Dermis blood vessel endothelial cell (primary cell): ENCODE data around the gene SHKBP1. TPM values are rescaled to one million over a fixed set of nuclear protein-coding genes. Genes with fewer than 3 reads are reported as not detected.
"Not testable (repeated sequence)": the region's sequence is repeated elsewhere in the genome, so short reads cannot be mapped to it uniquely, and the experiment has no call there.

ENCODE experiments used
- DNase-seq: peaks from one replicate; pipeline ENCODE4 v3.0.0; 2010
- total RNA-seq: library from RNA; depleted of rRNA; stranded (reverse); fragments of >200 nt; gene quantifications from 2 replicates; pipeline ENCODE4 v1.2.3, GENCODE V29; 2014

The SHKBP1 gene
- total RNA-seq, 1 donor from 2014 or later = 27.7 TPM

GRCh38 chr19:40619333-40620160, 42.9 kb downstream of the SHKBP1 start:
- DNase-seq = no peak

DNA sequence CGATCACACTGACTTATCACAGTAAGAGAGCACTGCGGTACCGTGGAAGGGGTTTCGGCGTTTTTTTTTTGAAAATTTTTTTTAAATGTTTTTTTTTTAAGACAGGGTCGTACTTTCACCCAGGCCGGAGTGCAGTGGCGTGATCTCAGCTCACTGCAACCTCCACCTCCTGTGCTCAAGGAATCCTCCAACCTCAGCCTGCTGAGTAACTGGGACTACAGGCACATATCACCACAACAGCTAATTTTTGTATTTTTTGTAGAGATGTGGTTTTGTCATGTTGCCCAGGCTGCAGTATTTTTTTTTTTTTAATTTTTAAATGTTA, 43.5 kb downstream of the SHKBP1 start:
- no peak for DNase-seq

DNA sequence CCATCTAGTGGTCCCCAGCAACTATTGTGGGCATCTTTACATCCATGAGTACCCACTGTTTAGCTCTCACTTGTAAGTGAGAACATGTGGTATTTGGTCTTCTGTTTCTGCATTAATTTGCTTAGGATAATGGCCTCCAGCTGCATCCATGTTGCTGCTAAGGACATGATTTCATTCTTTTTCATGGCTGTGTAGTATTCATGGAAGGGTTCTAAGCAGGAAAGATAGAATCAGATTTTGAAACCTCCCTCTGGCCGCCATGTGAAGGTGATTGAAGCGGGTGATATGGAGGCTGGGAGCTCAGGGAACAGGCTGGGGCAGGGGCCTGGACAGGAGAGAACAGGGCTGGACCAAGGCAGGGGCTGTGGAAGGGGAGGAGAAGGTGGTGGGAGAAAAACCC, 44.6 kb downstream of the SHKBP1 start:
- DNase-seq = no peak

- no peak for DNase-seq
Observed at GRCh38 chr19:40621966-40622772, 45.5 kb downstream of the SHKBP1 start.

DNA sequence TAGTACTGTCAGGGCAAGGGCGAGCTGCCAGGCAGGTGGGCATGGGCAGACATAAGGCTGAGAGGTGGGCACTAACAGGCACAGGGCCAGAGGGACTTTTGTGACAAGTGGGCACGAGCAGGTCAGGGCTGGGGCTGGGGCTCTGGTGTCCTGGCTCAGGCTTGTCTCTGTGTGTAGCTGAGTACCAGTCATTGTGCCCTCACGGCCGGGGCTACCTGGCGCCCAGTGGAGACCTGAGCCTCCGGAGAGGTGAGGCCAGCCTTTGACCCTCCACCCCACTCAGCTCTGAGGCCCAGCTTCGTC, 46.1 kb downstream of the SHKBP1 start:
- no peak for DNase-seq

DNA sequence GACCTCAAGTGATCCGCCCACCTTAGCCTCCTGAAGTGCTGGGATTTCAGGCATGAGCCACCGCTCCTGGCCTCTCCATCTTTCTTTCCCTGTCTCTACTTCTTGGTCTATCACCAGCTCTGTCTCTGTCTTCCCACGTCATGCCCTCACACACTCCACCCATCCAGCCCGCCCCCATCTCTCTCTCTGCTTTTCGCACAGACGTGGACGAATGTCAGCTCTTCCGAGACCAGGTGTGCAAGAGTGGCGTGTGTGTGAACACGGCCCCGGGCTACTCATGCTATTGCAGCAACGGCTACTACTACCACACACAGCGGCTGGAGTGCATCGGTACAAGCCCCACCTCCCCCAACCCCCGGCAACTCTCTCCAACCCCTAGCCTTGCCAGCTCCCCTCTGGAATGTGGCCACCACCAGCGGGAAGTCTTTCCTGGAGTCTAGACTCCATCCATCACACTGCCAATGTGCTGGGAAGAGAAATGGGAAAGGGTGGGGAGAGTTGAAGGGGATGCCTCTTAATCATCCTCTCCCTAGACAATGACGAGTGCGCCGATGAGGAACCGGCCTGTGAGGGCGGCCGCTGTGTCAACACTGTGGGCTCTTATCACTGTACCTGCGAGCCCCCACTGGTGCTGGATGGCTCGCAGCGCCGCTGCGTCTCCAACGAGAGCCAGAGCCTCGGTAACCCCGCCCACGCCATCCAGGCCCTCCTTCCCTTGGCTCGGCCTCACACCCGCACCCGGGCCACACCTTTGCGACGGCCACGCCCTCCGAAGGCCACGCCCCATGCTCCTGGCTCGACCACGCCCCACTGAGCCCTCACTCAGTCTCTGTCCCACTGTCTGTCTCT, 47.0 kb downstream of the SHKBP1 start:
- DNase-seq = no peak

DNA sequence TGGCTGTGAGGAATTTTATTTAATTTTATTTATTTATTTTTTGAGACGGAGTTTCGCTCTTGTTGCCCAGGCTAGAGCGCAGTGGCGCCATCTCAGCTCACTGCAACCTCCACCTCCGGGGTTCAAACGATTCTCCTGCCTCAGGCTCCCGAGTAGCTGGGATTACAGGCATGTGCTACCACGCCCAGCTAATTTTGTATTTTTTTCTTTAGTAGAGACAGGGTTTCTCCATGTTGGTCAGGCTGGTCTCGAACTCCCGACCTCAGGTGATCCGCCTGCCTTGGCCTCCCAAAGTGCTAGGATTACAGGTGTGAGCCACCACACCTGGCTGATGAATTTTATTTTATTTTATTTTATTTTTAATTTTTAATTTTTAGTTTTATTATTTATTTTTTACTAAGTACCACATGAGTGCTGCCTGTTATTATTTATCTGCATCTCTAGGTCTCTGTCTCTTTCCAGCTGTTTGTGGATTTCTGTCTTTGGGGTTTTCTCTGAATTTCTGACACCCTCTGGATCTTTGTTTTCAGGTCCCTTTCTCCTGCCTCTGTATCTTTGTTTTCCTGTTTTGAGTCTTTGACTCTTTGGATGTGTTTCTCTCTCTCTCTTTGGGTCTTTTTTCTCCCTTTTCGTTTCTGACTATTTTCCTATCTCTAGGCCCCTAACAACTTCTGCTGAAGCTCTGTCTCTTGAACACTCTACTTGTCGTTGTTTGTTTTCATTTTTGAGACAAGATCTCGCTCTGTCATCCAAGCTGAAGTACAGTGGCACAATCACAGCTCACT, 47.9 kb downstream of the SHKBP1 start:
- not testable (repeated sequence) for DNase-seq

- DNase-seq = no peak
Observed at GRCh38 chr19:40625406-40626120, 48.9 kb downstream of the SHKBP1 start.

DNA sequence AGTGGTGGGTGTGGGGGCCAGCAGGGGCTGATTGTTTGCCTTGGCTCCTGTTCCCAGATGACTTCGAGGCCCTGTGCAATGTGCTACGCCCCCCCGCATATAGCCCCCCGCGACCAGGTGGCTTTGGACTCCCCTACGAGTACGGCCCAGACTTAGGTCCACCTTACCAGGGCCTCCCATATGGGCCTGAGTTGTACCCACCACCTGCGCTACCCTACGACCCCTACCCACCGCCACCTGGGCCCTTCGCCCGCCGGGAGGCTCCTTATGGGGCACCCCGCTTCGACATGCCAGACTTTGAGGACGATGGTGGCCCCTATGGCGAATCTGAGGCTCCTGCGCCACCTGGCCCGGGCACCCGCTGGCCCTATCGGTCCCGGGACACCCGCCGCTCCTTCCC, 50.2 kb downstream of the SHKBP1 start:
- DNase-seq = no peak

DNA sequence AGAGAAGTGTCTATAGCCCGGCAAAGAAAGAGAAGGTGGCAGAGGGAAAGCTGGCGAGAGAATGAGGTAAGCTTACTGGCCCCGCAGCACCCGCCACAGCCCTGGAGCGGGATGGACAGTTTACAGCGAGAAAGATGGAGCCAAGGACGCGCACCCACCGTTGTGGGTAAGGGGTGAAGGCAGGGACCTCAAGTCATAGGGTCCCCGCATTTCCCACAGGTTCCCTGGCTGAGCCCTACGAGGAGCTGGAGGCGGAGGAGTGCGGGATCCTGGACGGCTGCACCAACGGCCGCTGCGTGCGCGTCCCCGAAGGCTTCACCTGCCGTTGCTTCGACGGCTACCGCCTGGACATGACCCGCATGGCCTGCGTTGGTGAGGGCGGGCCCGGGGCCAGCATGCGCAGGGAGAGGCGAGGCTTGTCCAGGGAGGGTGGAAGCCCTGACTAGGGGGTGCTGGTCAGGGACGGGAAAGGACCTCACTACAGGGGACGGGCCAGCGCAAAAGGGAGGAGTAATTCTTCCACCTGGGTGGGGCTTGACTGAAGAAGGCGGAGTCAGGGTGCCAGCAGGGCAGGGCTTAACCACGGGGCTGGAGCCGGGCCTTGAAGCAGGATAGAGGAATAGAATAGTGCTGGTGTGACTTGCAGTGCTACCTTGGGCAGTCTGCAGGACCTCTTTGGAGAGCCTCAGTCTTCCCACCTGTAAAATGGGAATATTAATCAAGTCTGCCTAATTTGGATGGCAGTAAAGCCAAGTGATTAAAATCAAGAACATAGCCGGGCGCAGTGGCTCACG, 51.0 kb downstream of the SHKBP1 start:
- no peak for DNase-seq

DNA sequence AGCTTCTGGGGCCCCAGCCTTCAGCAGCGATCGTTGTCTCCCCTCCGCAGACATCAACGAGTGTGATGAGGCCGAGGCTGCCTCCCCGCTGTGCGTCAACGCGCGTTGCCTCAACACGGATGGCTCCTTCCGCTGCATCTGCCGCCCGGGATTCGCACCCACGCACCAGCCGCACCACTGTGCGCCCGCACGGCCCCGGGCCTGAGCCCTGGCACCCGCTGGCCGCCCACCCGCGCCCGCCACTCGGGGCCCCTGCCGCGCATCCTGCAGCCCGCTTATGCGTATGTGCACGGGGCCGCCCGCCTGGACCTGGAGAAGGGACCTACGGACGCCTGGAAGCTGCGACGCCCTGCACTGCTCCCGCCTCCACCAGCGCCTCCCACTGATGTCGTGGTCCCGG, 52.7 kb downstream of the SHKBP1 start:
- DNase-seq = no peak

GRCh38 chr19:40630571-40631160, 54.0 kb downstream of the SHKBP1 start:
- no peak for DNase-seq

DNA sequence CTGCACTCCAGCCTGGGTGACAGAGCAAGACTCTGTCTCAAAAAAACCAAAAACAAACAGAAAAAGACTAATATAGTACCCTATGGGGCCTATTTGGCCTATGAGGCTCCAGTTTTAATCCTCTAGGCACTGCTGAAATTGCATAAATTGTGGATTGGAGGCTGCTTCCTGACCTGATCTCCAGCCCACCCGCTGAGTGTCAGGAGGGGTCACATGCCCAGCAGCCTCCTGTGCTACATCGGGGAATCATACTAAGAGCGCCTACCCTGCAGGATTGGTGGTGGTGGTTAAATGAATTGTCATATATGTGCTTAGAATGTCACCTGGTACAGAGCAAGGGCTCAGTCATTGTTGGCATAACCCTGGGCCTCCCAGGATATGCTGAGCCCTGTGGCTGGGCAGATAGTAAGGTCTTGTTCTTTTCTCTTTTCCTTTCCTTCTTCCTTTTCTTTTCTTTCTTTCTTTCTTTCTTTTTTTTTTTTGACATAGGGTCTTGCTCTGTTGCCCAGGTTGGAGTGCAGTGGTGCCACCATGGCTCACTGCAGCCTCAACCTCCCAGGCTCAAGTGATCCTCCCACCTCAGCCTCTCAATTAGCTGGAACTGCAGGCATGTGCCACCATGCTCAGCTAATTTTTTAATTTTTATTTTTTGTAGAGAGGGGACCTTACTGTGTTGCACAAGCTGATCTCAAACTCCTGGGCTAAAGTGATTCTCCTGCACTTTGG, 55.8 kb downstream of the SHKBP1 start:
- no peak for DNase-seq

GRCh38 chr19:40633207-40633606, 56.5 kb downstream of the SHKBP1 start:
- DNase-seq = no peak

DNA sequence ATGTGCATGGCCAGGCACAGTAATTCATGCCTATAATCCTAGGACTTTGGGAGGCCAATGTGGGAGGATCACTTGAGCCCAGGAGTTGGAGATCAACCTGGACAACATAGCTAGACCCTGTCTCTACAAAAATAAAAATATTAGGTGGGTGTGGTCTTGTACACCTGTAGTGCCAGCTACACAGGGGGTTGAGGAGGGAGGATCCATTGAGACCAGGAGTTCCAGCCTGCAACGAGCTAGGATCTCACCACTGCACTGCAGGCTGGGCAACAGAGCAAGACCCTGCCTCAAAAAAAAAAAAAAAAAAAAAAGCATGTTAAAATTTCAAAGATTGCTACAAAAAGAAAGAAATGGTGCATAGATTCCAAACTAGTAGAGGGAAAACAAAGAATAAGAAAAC, 61.7 kb downstream of the SHKBP1 start:
- DNase-seq = no peak

- DNase-seq = no peak
Observed at GRCh38 chr19:40639638-40639982, 62.9 kb downstream of the SHKBP1 start.

DNA sequence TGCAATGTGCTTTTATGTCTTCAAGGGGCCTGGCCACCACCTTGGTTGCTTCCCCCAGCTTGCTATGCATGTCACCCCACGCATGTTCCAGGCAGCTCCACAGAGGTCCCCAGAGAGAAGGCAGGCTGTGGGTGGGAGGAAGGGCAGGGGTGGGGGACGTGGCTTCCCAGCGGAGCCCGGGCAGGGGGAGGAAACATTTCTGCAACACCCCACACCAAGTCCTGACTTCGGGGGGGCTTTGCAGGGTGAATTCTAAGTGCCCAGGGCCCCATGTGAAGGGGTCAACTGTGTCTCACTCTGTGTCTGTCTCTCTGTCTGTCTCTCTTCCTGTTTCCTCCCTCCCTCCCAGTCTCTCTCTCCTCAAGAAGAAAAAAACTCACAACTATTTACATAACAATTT, 64.1 kb downstream of the SHKBP1 start:
- DNase-seq = no peak
